Type B pancreatic cell (in vitro differentiated cells): ENCODE data around the gene PLEKHS1. TPM values are rescaled to one million over a fixed set of nuclear protein-coding genes. Genes with fewer than 3 reads are reported as not detected.

Experiments used
- DNase-seq: peaks from one replicate; pipeline ENCODE4 v3.0.0; 2021; ENCODE audit warnings: mixed read lengths; ENCODE audit not compliant: unreplicated experiment; ENCODE audit errors: extremely low spot score
- H3K27ac Mint-ChIP-seq: 2 replicates; pipeline ENCODE4 v1.8.0; 2021; ENCODE audit warnings: mild to moderate bottlenecking, mixed read lengths
- H3K27me3 Mint-ChIP-seq: 2 replicates; pipeline ENCODE4 v1.8.0; 2021; ENCODE audit warnings: mixed read lengths
- H3K36me3 Mint-ChIP-seq: 2 replicates; pipeline ENCODE4 v1.8.0; 2021; ENCODE audit warnings: mixed read lengths
- H3K4me1 Mint-ChIP-seq: one replicate; pipeline ENCODE4 v1.8.0; 2021; ENCODE audit warnings: mixed read lengths; ENCODE audit not compliant: unreplicated experiment
- H3K4me3 Mint-ChIP-seq: 2 replicates; pipeline ENCODE4 v1.8.0; 2021; ENCODE audit warnings: mild to moderate bottlenecking, mixed read lengths
- H3K9me3 Mint-ChIP-seq: 2 replicates; pipeline ENCODE4 v1.8.0; 2021; ENCODE audit warnings: mixed read lengths
- CTCF ChIP-seq: fragments of 200-600 bp; sonication (generic); conservative IDR thresholded peaks from 2 replicates; pipeline ENCODE4 v1.5.0; 2021; ENCODE audit warnings: antibody characterized with exemption, mild to moderate bottlenecking
- long read RNA-seq: library from polyadenylated mRNA; unstranded; transcript quantifications from one replicate; pipeline ENCODE4 v2.0.0, GENCODE V29; 2020
- total RNA-seq: library from RNA; stranded (reverse); gene quantifications from 2 replicates; pipeline ENCODE4 v1.2.1, GENCODE V29; 2021; ENCODE audit warnings: low replicate concordance

PLEKHS1 gene
- total RNA-seq = 0.12 and 0.45 TPM in 2 replicates
- long read RNA-seq = 0 reads

GRCh38 chr10:113751181-113751732 is at the start of gene PLEKHS1:
Gene PLEKHS1, plus strand, starts transcription at chr10:113751682. Its CDS starts 3,596 bp downstream, at chr10:113755278.
- Mint-ChIP-seq H3K27me3 (peaks cover 12% of the 10 kb centered on the region), H3K27ac (no peak within 1 kb of the TSS), H3K9me3 (peaks cover 6% of the 10 kb centered on the region), H3K4me1 (no peaks in the 10 kb centered on the region), H3K4me3 (no peak within 1 kb of the TSS), H3K36me3 (no peaks in the 10 kb centered on the region)
- no peak for DNase-seq
- no peak for TF ChIP-seq CTCF

- Mint-ChIP-seq H3K4me3 (no peak overlapping the region), H3K4me1 (peaks cover 35% of the 10 kb centered on the region), H3K27ac (no peak overlapping the region), H3K9me3 (no peaks in the 10 kb centered on the region), H3K36me3 (peaks cover 17% of the 10 kb centered on the region), H3K27me3 (no peaks in the 10 kb centered on the region)
- peak; percentile 88 for TF ChIP-seq CTCF
- no peak for DNase-seq
Observed at GRCh38 chr10:113704637-113705343, 46.7 kb upstream of the PLEKHS1 start.

- Mint-ChIP-seq H3K27ac (no peak overlapping the region), H3K4me3 (no peak overlapping the region)
Observed at GRCh38 chr10:113705344-113705652, 46.2 kb upstream of the PLEKHS1 start.

GRCh38 chr10:113706623-113707022 is 44.9 kb upstream of the PLEKHS1 start:
- H3K4me1 Mint-ChIP-seq = peaks cover 54% of the 10 kb centered on the region
- no peak for DNase-seq
- TF ChIP-seq CTCF = no peak
- H3K27me3 Mint-ChIP-seq = no peaks in the 10 kb centered on the region
- H3K27ac Mint-ChIP-seq = no peak overlapping the region
- no peaks in the 10 kb centered on the region for H3K9me3 Mint-ChIP-seq
- peaks cover 6% of the 10 kb centered on the region for H3K36me3 Mint-ChIP-seq
- H3K4me3 Mint-ChIP-seq = no peak overlapping the region

More at GRCh38 chr10:113705344-113705652, 46.2 kb upstream of the PLEKHS1 start:
- DNase-seq = no peak
- H3K27me3 Mint-ChIP-seq = no peaks in the 10 kb centered on the region
- H3K9me3 Mint-ChIP-seq = no peaks in the 10 kb centered on the region
- H3K36me3 Mint-ChIP-seq = peaks cover 16% of the 10 kb centered on the region
- peaks cover 40% of the 10 kb centered on the region for H3K4me1 Mint-ChIP-seq
- no peak for TF ChIP-seq CTCF

- Mint-ChIP-seq H3K9me3 (no peaks in the 10 kb centered on the region), H3K36me3 (peaks cover 3% of the 10 kb centered on the region), H3K27ac (no peak overlapping the region), H3K4me3 (no peak overlapping the region), H3K27me3 (no peaks in the 10 kb centered on the region), H3K4me1 (peaks cover 57% of the 10 kb centered on the region)
- no peak for TF ChIP-seq CTCF
- DNase-seq = no peak
Observed at GRCh38 chr10:113708640-113709039, 42.8 kb upstream of the PLEKHS1 start.
